Transverse colon (tissue), 3 donors: ENCODE results near the gene ZNHIT1.

Experiments
- CTCF ChIP-seq, 5 experiments: fragments of 200-600 bp in 3 of 5; fragments of 450-650 bp in 2 of 5; sonication (generic) in 3 of 5; IDR thresholded peaks; 1 replicate in 2 of 5; 2 replicates in 3 of 5; pipeline ENCODE4 v1.5.1; 2016 to 2017; ENCODE audit warnings: antibody characterized with exemption in 5 of 5, inconsistent platforms in 3 of 5, mild to moderate bottlenecking in 2 of 5, moderate library complexity in 1 of 5
- EP300 ChIP-seq: sonication (generic); formaldehyde crosslinking; IDR thresholded peaks from one replicate; pipeline ENCODE4 v1.6.1; 2017; ENCODE audit warnings: antibody characterized with exemption, low read depth

GRCh38 chr7:101239951-101240220, 21.9 kb downstream of the ZNHIT1 start:
- no peak for TF ChIP-seq CTCF (IDR thresholded peaks at IDR 0.05)
- no peak for TF ChIP-seq EP300
